ENCODE measurements around the gene SLC18A3.

DNA sequence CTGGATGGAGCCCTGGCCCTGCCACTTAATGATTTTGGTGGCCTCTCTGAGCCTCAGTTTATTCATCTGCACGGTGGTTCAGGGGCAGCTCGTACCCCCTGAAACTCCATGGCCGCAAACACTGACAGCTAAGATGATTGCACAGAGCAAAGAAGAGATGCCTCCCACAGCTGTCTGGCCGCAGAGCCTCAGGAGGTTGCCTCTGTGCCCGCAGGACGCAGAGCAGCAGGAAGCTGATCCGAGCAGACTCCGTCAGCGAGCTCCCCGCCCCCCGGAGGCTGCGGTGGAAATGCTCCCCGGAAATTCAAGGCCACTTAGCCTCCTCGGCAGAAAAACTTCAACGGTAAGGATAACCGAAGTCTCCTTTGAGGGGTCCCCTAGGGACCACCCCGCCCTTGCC lies 39.2 kb downstream of the SLC18A3 start:
- TF ChIP-seq POLR2A (IDR thresholded peaks at IDR 0.05), result no peak
- TF ChIP-seq, protein P1, sequence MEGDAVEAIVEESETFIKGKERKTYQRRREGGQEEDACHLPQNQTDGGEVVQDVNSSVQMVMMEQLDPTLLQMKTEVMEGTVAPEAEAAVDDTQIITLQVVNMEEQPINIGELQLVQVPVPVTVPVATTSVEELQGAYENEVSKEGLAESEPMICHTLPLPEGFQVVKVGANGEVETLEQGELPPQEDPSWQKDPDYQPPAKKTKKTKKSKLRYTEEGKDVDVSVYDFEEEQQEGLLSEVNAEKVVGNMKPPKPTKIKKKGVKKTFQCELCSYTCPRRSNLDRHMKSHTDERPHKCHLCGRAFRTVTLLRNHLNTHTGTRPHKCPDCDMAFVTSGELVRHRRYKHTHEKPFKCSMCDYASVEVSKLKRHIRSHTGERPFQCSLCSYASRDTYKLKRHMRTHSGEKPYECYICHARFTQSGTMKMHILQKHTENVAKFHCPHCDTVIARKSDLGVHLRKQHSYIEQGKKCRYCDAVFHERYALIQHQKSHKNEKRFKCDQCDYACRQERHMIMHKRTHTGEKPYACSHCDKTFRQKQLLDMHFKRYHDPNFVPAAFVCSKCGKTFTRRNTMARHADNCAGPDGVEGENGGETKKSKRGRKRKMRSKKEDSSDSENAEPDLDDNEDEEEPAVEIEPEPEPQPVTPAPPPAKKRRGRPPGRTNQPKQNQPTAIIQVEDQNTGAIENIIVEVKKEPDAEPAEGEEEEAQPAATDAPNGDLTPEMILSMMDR (IDR thresholded peaks at IDR 0.05), result no peak
- TF ChIP-seq POLR2AphosphoS5 (IDR thresholded peaks at IDR 0.05), result no peak
- no peak for TF ChIP-seq EP300 (IDR thresholded peaks at IDR 0.05; ENCODE audit: low read depth)

Data from transverse colon (tissue), 4 donors.